IMR-90 (cell line): ENCODE data around the gene GJA10. TPM values are rescaled to one million over a fixed set of nuclear protein-coding genes. Genes with fewer than 3 reads are reported as not detected.

Source experiments
- ATAC-seq: fragments of 200-7000 bp; cut with Tn5 transposase; 2 replicates; pipeline ENCODE4 v1.9.1; 2020; ENCODE audit warnings: low read depth, mild to moderate bottlenecking, moderate library complexity
- BruUV-seq: library from RNA; stranded (reverse); fragments of 400-500 nt; replicated peaks from 2 replicates; lab custom pipeline; 2021; lab: Mats Ljungman, UMichigan
- CTCF ChIA-PET: fragments of 300-600 bp; formaldehyde crosslinking; extraction: SDS; loops from one replicate; lab custom pipeline; 2021; ENCODE audit warnings: antibody characterized with exemption; lab: Yijun Ruan, JAX
- POLR2A ChIA-PET: fragments of 300-600 bp; sonication (Branson Sonifier 250); formaldehyde crosslinking; loops from one replicate; lab custom pipeline; 2022; ENCODE audit warnings: antibody characterized with exemption; ENCODE audit not compliant: unreplicated experiment; lab: Charles Lee
- DNase-seq: peaks from one replicate; pipeline ENCODE4 v3.0.0; 2013
- H2AFZ ChIP-seq: replicated peaks from 2 replicates; pipeline ENCODE3; 2013; ENCODE audit warnings: low read length, mild to moderate bottlenecking; ENCODE audit not compliant: poor library complexity
- H2AK5ac ChIP-seq: 2 replicates; pipeline ENCODE4 v1.6.1; 2013; ENCODE audit warnings: low read depth, low read length, inconsistent platforms
- H2AK9ac ChIP-seq: replicated peaks from 2 replicates; pipeline ENCODE3; 2013; ENCODE audit warnings: mild to moderate bottlenecking, low read depth, low read length, moderate library complexity; ENCODE audit not compliant: poor library complexity
- H2BK120ac ChIP-seq: 2 replicates; pipeline ENCODE4 v1.6.1; 2013; ENCODE audit warnings: low read depth, low read length, inconsistent platforms
- H2BK15ac ChIP-seq: 3 replicates; pipeline ENCODE4 v1.6.1; 2013; ENCODE audit warnings: low read depth, low read length, inconsistent platforms
- H2BK20ac ChIP-seq: 2 replicates; pipeline ENCODE4 v1.6.1; 2013; ENCODE audit warnings: low read depth, mild to moderate bottlenecking, inconsistent platforms, low read length, moderate library complexity
- H2BK5ac ChIP-seq: 2 replicates; pipeline ENCODE4 v1.6.1; 2013; ENCODE audit warnings: mild to moderate bottlenecking, low read depth, low read length, inconsistent platforms; ENCODE audit not compliant: poor library complexity, severe bottlenecking
- H3K14ac ChIP-seq: replicated peaks from 2 replicates; pipeline ENCODE4 v1.6.1; 2013; ENCODE audit warnings: low read depth, low read length, inconsistent platforms
- H3K18ac ChIP-seq: 2 replicates; pipeline ENCODE4 v1.6.1; 2013; ENCODE audit warnings: low read depth, low read length, control low read depth
- H3K23ac ChIP-seq: 2 replicates; pipeline ENCODE4 v1.6.1; 2013; ENCODE audit warnings: low read depth, low read length, inconsistent platforms
- H3K27ac ChIP-seq: 2 replicates; pipeline ENCODE4 v1.5.1; 2013; ENCODE audit warnings: mild to moderate bottlenecking, control low read depth, low read length; ENCODE audit not compliant: insufficient read depth
- H3K27me3 ChIP-seq: 2 replicates; pipeline ENCODE4 v1.6.1; 2013; ENCODE audit warnings: low read length; ENCODE audit not compliant: control insufficient read depth, insufficient read depth
- H3K36me3 ChIP-seq: 2 replicates; pipeline ENCODE4 v1.6.1; 2013; ENCODE audit warnings: low read length, mixed read lengths; ENCODE audit not compliant: control insufficient read depth, insufficient read depth
- H3K4ac ChIP-seq: 2 replicates; pipeline ENCODE4 v1.6.1; 2013; ENCODE audit warnings: low read depth, low read length, inconsistent platforms
- H3K4me1 ChIP-seq: 2 replicates; pipeline ENCODE4 v1.6.1; 2013; ENCODE audit warnings: low read length, mixed read lengths; ENCODE audit not compliant: control insufficient read depth, insufficient read depth
- H3K4me2 ChIP-seq: 2 replicates; pipeline ENCODE4 v1.6.1; 2013; ENCODE audit warnings: low read depth, mild to moderate bottlenecking, control low read depth, low read length, moderate library complexity
- H3K4me3 ChIP-seq: 2 replicates; pipeline ENCODE4 v1.5.1; 2013; ENCODE audit warnings: low read depth, mild to moderate bottlenecking, control low read depth, low read length, moderate library complexity; ENCODE audit not compliant: insufficient read depth
- H3K56ac ChIP-seq: 2 replicates; pipeline ENCODE4 v1.6.1; 2013; ENCODE audit warnings: low read length, inconsistent platforms; ENCODE audit not compliant: insufficient read depth; ENCODE audit errors: extremely low read depth
- H3K79me1 ChIP-seq, 2 experiments: 2 replicates each; pipeline ENCODE4 v1.6.1; 2013; ENCODE audit warnings: low read length in 2 of 2, inconsistent platforms in 1 of 2, low read depth in 1 of 2
- H3K9ac ChIP-seq: 2 replicates; pipeline ENCODE4 v1.6.1; 2013; ENCODE audit warnings: low read depth, low read length, control low read depth
- H3K9me1 ChIP-seq: 2 replicates; pipeline ENCODE4 v1.6.1; 2013; ENCODE audit warnings: low read length, inconsistent platforms; ENCODE audit not compliant: insufficient read depth
- H3K9me3 ChIP-seq: 2 replicates; pipeline ENCODE4 v1.6.1; 2013; ENCODE audit warnings: low read length; ENCODE audit not compliant: control insufficient read depth, insufficient read depth
- H4K20me1 ChIP-seq: 2 replicates; pipeline ENCODE4 v1.6.1; 2013; ENCODE audit warnings: low read length, inconsistent platforms; ENCODE audit not compliant: insufficient read depth
- H4K5ac ChIP-seq: 2 replicates; pipeline ENCODE4 v1.6.1; 2013; ENCODE audit warnings: mild to moderate bottlenecking, low read depth, low read length, control low read depth
- H4K8ac ChIP-seq, 2 experiments: 2 replicates each; pipeline ENCODE4 v1.6.1; 2013; ENCODE audit warnings: low read depth in 2 of 2, low read length in 2 of 2, control low read depth in 1 of 2, inconsistent platforms in 1 of 2
- H4K91ac ChIP-seq: 2 replicates; pipeline ENCODE4 v1.6.1; 2013; ENCODE audit warnings: low read depth, low read length, inconsistent platforms; ENCODE audit not compliant: insufficient read depth
- CTCF ChIP-seq: conservative IDR thresholded peaks from 2 replicates; pipeline ENCODE4 v1.5.1; 2012; ENCODE audit warnings: mild to moderate bottlenecking, low read depth, low read length, improper control_type of control experiment
- ELK1 ChIP-seq: fragments of 150-350 bp; IDR thresholded peaks from 2 replicates; pipeline ENCODE4 v1.6.1; 2016; ENCODE audit warnings: low read depth, mild to moderate bottlenecking, low read length, moderate library complexity, borderline replicate concordance
- MAFK ChIP-seq: IDR thresholded peaks from 2 replicates; pipeline ENCODE4 v1.6.1; 2012; ENCODE audit warnings: low read depth, low read length, improper control_type of control experiment
- NFE2L2 ChIP-seq: fragments of 150-350 bp; IDR thresholded peaks from 2 replicates; pipeline ENCODE4 v1.6.1; 2016; ENCODE audit warnings: low read depth, mild to moderate bottlenecking, low read length
- SMC3 ChIP-seq: fragments of 150-350 bp; IDR thresholded peaks from 2 replicates; pipeline ENCODE4 v1.6.1; 2016; ENCODE audit warnings: low read depth, mild to moderate bottlenecking, antibody characterized with exemption, low read length, moderate library complexity
- whole genome bisulfite sequencing, 2 experiments: methylation state at CpG; one replicate each; pipeline versions ENCODE4 v1.1.5 to v1.1.7; 2013; ENCODE audit warnings: missing lambda C conversion rate in 2 of 2; ENCODE audit not compliant: insufficient read length in 1 of 2; ENCODE audit errors: extremely low coverage in 2 of 2; 5-methylcytosine and 5-hydroxymethylcytosine counted together
- dilution Hi-C: fragments of 300-500 bp; cut with HindIII; formaldehyde crosslinking; loops from one replicate; pipeline ENCODE4 v1.14.3; 2018; ENCODE audit warnings: low sequenced_read_pairs; ENCODE audit not compliant: unreplicated experiment
- in situ Hi-C: fragments of 300-500 bp; cut with MboI; formaldehyde crosslinking; loops from 3 replicates; pipeline ENCODE4 v1.14.3; 2019; ENCODE audit warnings: low sequenced_read_pairs, inconsistent platforms, mixed read lengths
- intact Hi-C: fragments of 100-400 bp; cut with micrococcal nuclease; formaldehyde crosslinking; loops from 2 replicates; pipeline ENCODE4 v1.10.0; 2022
- polyA plus RNA-seq, 3 experiments: library from polyadenylated mRNA; depleted of rRNA; stranded (reverse); fragments of >200 nt; gene quantifications; 2 replicates each; pipeline ENCODE4 v1.2.3, GENCODE V29; 2012; ENCODE audit warnings: low replicate concordance in 1 of 3
- total RNA-seq: library from RNA; depleted of rRNA; stranded (reverse); fragments of >200 nt; gene quantifications from 2 replicates; pipeline ENCODE4 v1.2.3, GENCODE V29; 2012

Gene GJA10
- total and polyA plus RNA-seq, 2 of the 4 experiments (the other 2 are of a cell fraction): not detected

- no peak for TF ChIP-seq CTCF
- no peak for TF ChIP-seq MAFK
- TF ChIP-seq SMC3: no peak
These were observed 47.7 kb downstream of the GJA10 start (continued) for GRCh38 chr6:89941763-89942497.

GRCh38 chr6:89942601-89943000, 48.3 kb downstream of the GJA10 start:
- no peak overlapping the region for H3K9ac ChIP-seq
- no peak overlapping the region for H2BK15ac ChIP-seq
- no peak overlapping the region for H4K91ac ChIP-seq
- no peak overlapping the region for H3K4me2 ChIP-seq
- no peaks in the 10 kb centered on the region for H3K36me3 ChIP-seq
- dilution Hi-C loops: no loop called here
- no peak overlapping the region for H2AK9ac ChIP-seq
- no TSS peak for BruUV-seq
- no peak overlapping the region for H3K56ac ChIP-seq
- in situ Hi-C loops: loop anchor here (5.0 kb wide), 1 partner anchor 535 kb away; no protein-coding TSS in a partner anchor
- no peak overlapping the region for H4K8ac ChIP-seq
- WGBS, 2 experiments: 100% methylated on average over 1 of the region's 8 CpGs; no CpG with 5 or more reads in 1 of the 2 experiments
- no peak overlapping the region for H2BK5ac ChIP-seq
- H2AK5ac ChIP-seq: no peak overlapping the region
- H3K4me1 ChIP-seq: no peaks in the 10 kb centered on the region; the same call in 1 of the 2 replicates
- no peak overlapping the region for H3K14ac ChIP-seq
- H3K4me3 ChIP-seq: no peak overlapping the region
- no peak overlapping the region for H3K23ac ChIP-seq
- ChIA-PET CTCF (interaction anchor here (1.8 kb wide), 1 partner anchor 537 kb away, joined by 9 read pairs; no protein-coding TSS in a partner anchor), POLR2A (no interaction called here)
- H2BK120ac ChIP-seq: no peak overlapping the region
- no peak overlapping the region for H3K4ac ChIP-seq
- H3K18ac ChIP-seq: no peak overlapping the region
- no peak overlapping the region for H3K27ac ChIP-seq
- TF ChIP-seq ELK1: no peak
- no peak for TF ChIP-seq NFE2L2
- no peak overlapping the region for H2AFZ ChIP-seq
- no peaks in the 10 kb centered on the region for H3K9me3 ChIP-seq
- no peak overlapping the region for H4K5ac ChIP-seq
- no peak for ATAC-seq
- no peaks in the 10 kb centered on the region for H4K20me1 ChIP-seq
- H3K27me3 ChIP-seq: no peaks in the 10 kb centered on the region
- H3K79me1 ChIP-seq: no peaks in the 10 kb centered on the region
- H3K9me1 ChIP-seq: no peaks in the 10 kb centered on the region
- no peak for DNase-seq
- intact Hi-C loops: no loop called here
- no peak overlapping the region for H2BK20ac ChIP-seq
